Activated CD4-positive, alpha-beta memory T cell treated with anti-CD3 and anti-CD28 coated beads for 36 hours (primary cell): ENCODE data around the gene SMPD3. TPM values are rescaled to one million over a fixed set of nuclear protein-coding genes. Genes with fewer than 3 reads are reported as not detected.
"Not testable (repeated sequence)": the region's sequence is repeated elsewhere in the genome, so short reads cannot be mapped to it uniquely, and the experiment has no call there.

Experiments used
- CTCF ChIA-PET: fragments of 350-600 bp; sonication (Branson Sonifier 250); formaldehyde crosslinking; loops from one replicate; lab custom pipeline; 2021; ENCODE audit warnings: antibody characterized with exemption, inconsistent platforms; lab: Charles Lee
- POLR2A ChIA-PET: fragments of 350-600 bp; sonication (Branson Sonifier 250); formaldehyde crosslinking; loops from one replicate; lab custom pipeline; 2021; ENCODE audit warnings: antibody characterized with exemption; lab: Charles Lee
- DNase-seq: peaks from one replicate; pipeline ENCODE4 v3.0.0-alpha.2; 2020
- H3K27ac Mint-ChIP-seq: one replicate; pipeline ENCODE4 v1.8.0; 2021; ENCODE audit warnings: mixed read lengths
- H3K27me3 Mint-ChIP-seq: one replicate; pipeline ENCODE4 v1.8.0; 2021; ENCODE audit warnings: mixed read lengths
- H3K36me3 Mint-ChIP-seq: one replicate; pipeline ENCODE4 v1.8.0; 2021; ENCODE audit warnings: mixed read lengths
- H3K4me1 Mint-ChIP-seq: one replicate; pipeline ENCODE4 v1.8.0; 2021; ENCODE audit warnings: low read depth, mixed read lengths
- H3K4me3 Mint-ChIP-seq: one replicate; pipeline ENCODE4 v1.8.0; 2021; ENCODE audit warnings: mild to moderate bottlenecking, mixed read lengths
- H3K9me3 Mint-ChIP-seq: one replicate; pipeline ENCODE4 v1.8.0; 2021; ENCODE audit warnings: mixed read lengths
- intact Hi-C: fragments of 100-400 bp; cut with micrococcal nuclease; formaldehyde crosslinking; loops from one replicate; pipeline ENCODE4 v1.15.1; 2023
- total RNA-seq, 2 experiments: library from RNA; stranded (reverse); gene quantifications; one replicate each; pipeline ENCODE4 v1.2.3, GENCODE V29; 2021

The SMPD3 gene
- total RNA-seq = under 1 TPM; 0.07 to 0.12 TPM

GRCh38 chr16:68448360-68448970 is at the start of gene SMPD3:
TSS of gene SMPD3 (minus strand) at chr16:68448508. CDS start at chr16:68372181, 76,327 bp downstream.
- H3K4me3 Mint-ChIP-seq = peak within 1 kb of the TSS; percentile 73
- no peaks in the 10 kb centered on the region for H3K9me3 Mint-ChIP-seq
- peak; percentile 99 for DNase-seq
- no peaks in the 10 kb centered on the region for H3K36me3 Mint-ChIP-seq
- ChIA-PET POLR2A (no interaction called here), CTCF (interaction anchor here (0.7 to 0.9 kb wide), 3 partner anchors 18 to 187 kb away, joined by 3 read pairs; no protein-coding TSS in a partner anchor)
- no peak within 1 kb of the TSS for H3K27ac Mint-ChIP-seq
- H3K27me3 Mint-ChIP-seq = peaks cover 17% of the 10 kb centered on the region
- intact Hi-C loops = loop anchor here (1.0 to 10.0 kb wide), 4 partner anchors 30 to 184 kb away; partner anchors contain the start of gene SLC7A6
- peaks cover 20% of the 10 kb centered on the region for H3K4me1 Mint-ChIP-seq

DNA sequence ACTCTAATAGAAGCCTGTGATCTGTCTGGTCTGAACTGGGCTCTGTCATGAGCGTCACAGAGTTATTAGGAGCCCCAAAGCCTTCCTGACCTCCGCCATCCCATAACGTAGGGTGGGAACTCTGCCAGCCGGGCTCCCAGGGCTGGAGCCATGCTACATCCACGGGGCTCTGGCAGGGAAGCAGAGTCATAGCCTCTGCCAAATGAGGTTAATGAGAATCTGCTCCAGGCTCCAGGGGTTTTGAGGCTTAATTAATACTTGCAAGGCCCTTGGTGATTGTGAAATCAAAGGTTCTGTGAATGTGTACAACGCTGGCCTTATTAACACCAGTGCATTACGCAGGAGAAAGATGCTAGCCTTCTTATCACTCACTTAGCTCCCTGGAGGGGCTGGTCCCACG is 48.4 kb upstream of the SMPD3 start:
- no peaks in the 10 kb centered on the region for H3K4me1 Mint-ChIP-seq
- ChIA-PET CTCF (interaction anchor here (0.8 kb wide), 1 partner anchor 13 kb away, joined by 3 read pairs; no protein-coding TSS in a partner anchor), POLR2A (no interaction called here)
- H3K27ac Mint-ChIP-seq = no peak overlapping the region
- H3K27me3 Mint-ChIP-seq = no peaks in the 10 kb centered on the region
- no peaks in the 10 kb centered on the region for H3K36me3 Mint-ChIP-seq
- intact Hi-C loops = no loop called here
- H3K9me3 Mint-ChIP-seq = no peaks in the 10 kb centered on the region
- H3K4me3 Mint-ChIP-seq = no peak overlapping the region
- DNase-seq = no peak

- H3K9me3 Mint-ChIP-seq, DNase-seq, intact Hi-C loops, POLR2A ChIA-PET, H3K27ac Mint-ChIP-seq, H3K36me3 Mint-ChIP-seq, H3K27me3 Mint-ChIP-seq, H3K4me1 Mint-ChIP-seq, H3K4me3 Mint-ChIP-seq: not testable (repeated sequence)
- CTCF ChIA-PET = interaction anchor here (2.0 kb wide), 1 partner anchor 98 kb away, joined by 5 read pairs; no protein-coding TSS in a partner anchor
These were observed 46.0 kb upstream of the SMPD3 start for GRCh38 chr16:68494261-68494660.

DNA sequence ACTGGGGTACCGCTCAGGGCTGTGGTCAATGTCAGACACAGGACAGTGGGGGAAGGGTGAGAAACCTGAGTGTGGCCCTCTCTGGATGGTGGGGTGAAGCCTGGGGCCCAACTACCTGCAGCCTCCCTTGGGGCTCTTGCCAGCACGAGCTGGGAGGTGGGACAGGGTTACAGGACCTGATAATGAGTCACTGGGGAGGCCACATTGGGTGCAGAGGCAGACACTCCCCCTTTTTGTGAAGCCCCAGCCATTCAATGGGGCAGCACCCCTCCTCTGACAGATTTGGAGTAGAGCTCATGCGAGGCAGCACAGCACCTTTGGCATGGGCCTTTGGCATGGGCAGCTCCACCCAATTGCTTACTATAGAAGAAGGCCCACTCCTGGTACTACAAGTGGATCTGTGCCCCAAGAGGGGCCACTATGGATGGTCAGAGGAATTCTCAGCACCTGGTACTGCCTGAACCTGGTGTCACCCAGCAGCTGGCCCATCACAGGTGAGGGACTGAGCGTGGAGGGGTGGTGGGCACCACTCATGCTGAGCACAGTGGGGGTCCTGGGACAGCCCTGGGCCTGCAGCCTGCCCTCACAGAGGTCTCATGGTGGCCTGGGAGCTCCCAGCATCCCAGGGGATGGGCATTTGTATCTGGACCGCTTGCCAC is 45.2 kb upstream of the SMPD3 start:
- CTCF ChIA-PET = interaction anchor here (0.8 kb wide), 1 partner anchor 16 kb away, joined by 3 read pairs; no protein-coding TSS in a partner anchor

DNA sequence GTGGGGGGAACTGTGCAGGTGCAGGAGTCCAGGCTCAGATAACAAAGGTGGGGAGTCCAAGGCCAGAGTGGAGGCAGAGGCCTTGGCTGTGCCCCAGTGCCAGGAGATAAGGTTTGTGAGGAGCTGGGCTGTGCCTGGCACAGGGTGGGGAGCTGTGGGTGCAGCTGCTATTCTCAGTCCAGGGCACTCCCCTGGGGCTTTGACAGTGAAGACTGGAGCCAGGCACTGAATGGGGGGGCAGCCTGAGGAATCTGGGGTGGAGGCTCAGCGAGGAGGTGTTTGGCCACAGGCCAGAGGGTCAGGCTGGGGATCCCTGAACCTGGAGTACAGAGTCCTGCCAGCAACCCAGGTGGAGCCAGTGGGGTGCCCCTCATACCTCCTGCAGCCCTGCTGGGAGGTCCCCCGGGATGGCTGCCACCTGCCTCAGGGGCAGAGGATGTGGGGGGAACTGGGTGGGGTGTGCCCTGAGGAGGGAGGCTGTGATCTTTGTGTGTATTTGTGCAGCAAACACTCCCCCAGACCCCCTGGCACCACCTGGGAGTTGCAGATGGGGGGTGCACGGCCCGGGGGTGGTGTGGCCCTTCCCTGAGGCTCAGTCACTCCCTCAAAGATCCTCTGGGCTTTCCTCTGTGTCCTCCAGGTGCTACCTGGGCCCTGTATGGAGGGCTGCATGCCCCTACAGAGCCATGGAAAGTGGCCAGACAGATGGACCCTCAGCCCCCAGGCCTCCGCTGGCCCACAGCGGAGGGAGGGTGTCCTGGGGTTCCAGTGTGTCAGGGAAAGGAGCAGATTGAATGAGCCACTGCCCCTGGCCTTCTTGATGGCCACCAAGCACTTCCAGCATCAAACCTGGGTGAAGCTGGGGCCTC is 44.5 kb upstream of the SMPD3 start:
- intact Hi-C loops = no loop called here
- POLR2A ChIA-PET = no interaction called here
- DNase-seq = no peak
- no peak overlapping the region for H3K4me3 Mint-ChIP-seq
- no peaks in the 10 kb centered on the region for H3K27me3 Mint-ChIP-seq
- CTCF ChIA-PET = interaction anchor here (0.8 kb wide), 1 partner anchor 17 kb away, joined by 3 read pairs; no protein-coding TSS in a partner anchor
- H3K27ac Mint-ChIP-seq = no peak overlapping the region
- H3K4me1 Mint-ChIP-seq = no peaks in the 10 kb centered on the region
- no peaks in the 10 kb centered on the region for H3K36me3 Mint-ChIP-seq
- no peaks in the 10 kb centered on the region for H3K9me3 Mint-ChIP-seq

More for the DNA sequence above, 45.2 kb upstream of the SMPD3 start:
- Mint-ChIP-seq H3K4me1 (no peaks in the 10 kb centered on the region), H3K4me3 (no peak overlapping the region), H3K9me3 (no peaks in the 10 kb centered on the region), H3K36me3 (no peaks in the 10 kb centered on the region), H3K27me3 (no peaks in the 10 kb centered on the region), H3K27ac (no peak overlapping the region)
- POLR2A ChIA-PET = no interaction called here
- no peak for DNase-seq
- intact Hi-C loops = no loop called here

DNA sequence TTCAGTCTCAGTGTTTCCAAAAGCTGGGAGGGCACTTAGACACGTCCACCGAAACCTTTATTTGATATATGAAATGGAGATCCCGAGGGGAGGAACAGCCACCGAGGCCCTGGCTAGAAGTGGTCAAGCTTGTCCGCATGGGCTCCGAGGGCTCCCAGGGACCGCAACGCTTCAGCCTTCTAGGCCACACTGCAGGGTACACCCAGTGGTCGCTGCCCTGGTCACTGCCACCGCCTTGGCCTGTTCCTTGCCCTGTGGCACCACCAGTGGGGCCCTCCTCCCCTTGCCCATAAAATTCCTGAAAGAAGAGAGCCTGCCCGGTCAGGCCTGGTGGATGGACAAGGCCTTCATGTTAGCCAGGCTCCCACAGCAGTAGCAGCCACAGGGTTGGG is 43.8 kb upstream of the SMPD3 start:
- no peak for DNase-seq
- H3K36me3 Mint-ChIP-seq = no peaks in the 10 kb centered on the region
- no peaks in the 10 kb centered on the region for H3K4me1 Mint-ChIP-seq
- no peaks in the 10 kb centered on the region for H3K9me3 Mint-ChIP-seq
- ChIA-PET POLR2A (no interaction called here), CTCF (no interaction called here)
- intact Hi-C loops = no loop called here
- no peak overlapping the region for H3K27ac Mint-ChIP-seq
- no peaks in the 10 kb centered on the region for H3K27me3 Mint-ChIP-seq
- H3K4me3 Mint-ChIP-seq = no peak overlapping the region

- no peaks in the 10 kb centered on the region for H3K36me3 Mint-ChIP-seq
These were observed 43.3 kb upstream of the SMPD3 start for GRCh38 chr16:68491576-68491950.

GRCh38 chr16:68490829-68491575 is 42.7 kb upstream of the SMPD3 start:
- intact Hi-C loops = no loop called here
- Mint-ChIP-seq H3K27ac (no peak overlapping the region), H3K9me3 (no peaks in the 10 kb centered on the region), H3K27me3 (no peaks in the 10 kb centered on the region), H3K4me3 (no peak overlapping the region), H3K4me1 (no peaks in the 10 kb centered on the region), H3K36me3 (no peaks in the 10 kb centered on the region)
- DNase-seq = no peak
- CTCF ChIA-PET = no interaction called here
- POLR2A ChIA-PET = no interaction called here

More at GRCh38 chr16:68491576-68491950, 43.3 kb upstream of the SMPD3 start:
- POLR2A ChIA-PET = no interaction called here
- Mint-ChIP-seq H3K27ac (no peak overlapping the region), H3K4me3 (no peak overlapping the region), H3K9me3 (no peaks in the 10 kb centered on the region), H3K4me1 (no peaks in the 10 kb centered on the region), H3K27me3 (no peaks in the 10 kb centered on the region)
- no peak for DNase-seq
- CTCF ChIA-PET = no interaction called here
- intact Hi-C loops = no loop called here

- ChIA-PET POLR2A (no interaction called here), CTCF (no interaction called here)
- Mint-ChIP-seq H3K27ac (no peak overlapping the region), H3K4me3 (no peak overlapping the region), H3K9me3 (no peaks in the 10 kb centered on the region), H3K4me1 (no peaks in the 10 kb centered on the region), H3K36me3 (no peaks in the 10 kb centered on the region), H3K27me3 (no peaks in the 10 kb centered on the region)
- DNase-seq = no peak
- intact Hi-C loops = no loop called here
These were observed 42.0 kb upstream of the SMPD3 start for GRCh38 chr16:68490358-68490757.

- CTCF ChIA-PET = no interaction called here
- DNase-seq = no peak
- Mint-ChIP-seq H3K36me3 (no peaks in the 10 kb centered on the region), H3K4me3 (no peak overlapping the region), H3K4me1 (no peaks in the 10 kb centered on the region), H3K27me3 (no peaks in the 10 kb centered on the region), H3K9me3 (no peaks in the 10 kb centered on the region), H3K27ac (no peak overlapping the region)
- intact Hi-C loops = no loop called here
- POLR2A ChIA-PET = no interaction called here
These were observed 40.2 kb upstream of the SMPD3 start for GRCh38 chr16:68488554-68488953.

- Mint-ChIP-seq H3K4me1 (no peaks in the 10 kb centered on the region), H3K9me3 (no peaks in the 10 kb centered on the region), H3K27ac (no peak overlapping the region), H3K4me3 (no peak overlapping the region), H3K27me3 (no peaks in the 10 kb centered on the region), H3K36me3 (no peaks in the 10 kb centered on the region)
- no peak for DNase-seq
- ChIA-PET CTCF (interaction anchor here (0.7 kb wide), 1 partner anchor 23 kb away, joined by 3 read pairs; no protein-coding TSS in a partner anchor), POLR2A (no interaction called here)
- intact Hi-C loops = no loop called here
These were observed 39.4 kb upstream of the SMPD3 start for GRCh38 chr16:68487669-68488068.
